Amniotic epithelial cell (primary cell): Measurements from ENCODE around the gene NDUFB8.
"Not testable (repeated sequence)": the region's sequence is repeated elsewhere in the genome, so short reads cannot be mapped to it uniquely, and the experiment has no call there.

Experiments used
- DNase-seq: peaks from one replicate; pipeline ENCODE4 v3.0.0-alpha.2; 2010; ENCODE audit warnings: low read depth

NDUFB8 gene

DNA sequence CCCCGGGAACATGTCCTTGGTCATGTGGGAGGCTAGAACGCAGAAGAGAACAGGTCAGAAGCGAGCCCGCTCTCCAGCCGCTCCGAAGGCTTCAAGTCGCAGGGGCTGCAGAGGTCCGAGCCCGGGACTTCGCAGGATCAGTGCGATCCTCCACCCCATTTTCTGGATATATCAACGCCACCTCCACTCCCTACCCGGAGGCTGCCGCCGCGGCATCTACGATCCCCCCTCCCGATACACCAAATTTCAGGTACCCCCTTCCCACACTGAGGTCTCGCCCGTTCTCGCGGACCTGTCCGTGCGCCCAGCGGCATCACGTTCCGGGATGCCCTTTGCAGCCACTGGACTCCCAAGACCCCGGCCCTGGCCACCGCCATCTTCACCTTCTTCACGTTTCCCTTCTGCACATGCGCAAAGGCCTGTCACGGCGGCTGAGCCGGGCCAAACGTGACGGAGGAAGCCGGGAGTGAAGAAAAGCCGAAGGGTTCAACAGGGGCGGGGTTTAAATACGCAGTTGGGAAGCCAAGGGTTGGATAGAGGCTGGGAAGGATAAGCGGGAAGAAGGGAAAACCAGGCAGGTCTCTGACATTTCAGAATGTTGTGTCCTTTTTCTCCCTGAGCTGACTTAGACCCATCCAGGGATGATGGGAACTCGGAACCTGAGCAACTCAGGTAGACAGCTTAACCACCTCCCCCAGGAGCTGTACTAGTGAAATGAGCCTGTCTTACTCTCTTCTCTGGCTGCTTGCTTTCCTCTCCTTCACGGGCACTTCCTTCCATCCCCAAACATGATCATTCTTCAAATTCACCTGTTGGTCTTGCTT is at the start of gene NDUFB8:
Gene NDUFB8 (minus strand): TSS at position 397 of the 824 bp plus-strand sequence. CDS start 20 bp downstream, at position 377.
- DNase-seq: peak; percentile 65

DNA sequence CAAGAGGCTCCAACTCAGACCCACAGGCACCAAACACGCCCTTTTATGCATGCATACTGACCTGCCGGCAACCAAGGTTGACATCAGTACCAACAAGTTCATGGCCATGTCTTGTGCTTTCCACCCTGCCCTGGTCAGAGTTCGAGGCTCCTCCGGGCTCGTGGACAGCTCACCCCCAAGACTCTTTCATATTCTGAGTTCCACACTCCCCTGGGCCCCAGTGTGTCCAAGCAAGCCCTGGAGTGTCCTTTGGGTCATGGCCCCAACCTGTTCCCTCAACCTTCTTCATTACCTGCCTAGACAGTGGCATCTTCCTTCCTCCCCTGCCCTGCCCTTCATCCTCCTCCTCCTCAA is 46.6 kb upstream of the NDUFB8 start:
- DNase-seq: no peak

GRCh38 chr10:100575585-100576281 is 46.1 kb upstream of the NDUFB8 start:
- no peak for DNase-seq

GRCh38 chr10:100575146-100575545 is 45.5 kb upstream of the NDUFB8 start:
- DNase-seq: not testable (repeated sequence)

- no peak for DNase-seq
Observed at GRCh38 chr10:100571084-100571856, 41.6 kb upstream of the NDUFB8 start.

DNA sequence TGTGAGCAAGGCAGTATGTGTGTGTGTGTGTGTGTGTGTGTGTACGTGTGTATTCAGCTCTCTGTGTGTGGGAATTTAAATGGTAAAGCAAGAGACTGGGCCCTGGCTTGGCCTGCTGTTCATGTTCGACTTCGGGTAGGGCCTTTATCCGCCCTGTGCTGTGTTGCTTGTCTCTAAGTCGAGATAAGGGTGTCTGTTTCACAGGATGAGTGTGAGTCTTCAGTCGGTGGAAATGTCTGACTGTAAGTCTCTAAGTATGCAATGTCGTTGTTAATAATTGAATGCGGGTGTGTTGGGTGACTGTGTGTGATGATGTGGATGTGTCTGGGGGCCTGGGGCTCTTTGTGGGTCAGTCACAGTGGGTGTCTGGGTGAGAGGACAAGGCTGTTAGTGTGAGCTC is 40.8 kb upstream of the NDUFB8 start:
- DNase-seq: no peak

DNA sequence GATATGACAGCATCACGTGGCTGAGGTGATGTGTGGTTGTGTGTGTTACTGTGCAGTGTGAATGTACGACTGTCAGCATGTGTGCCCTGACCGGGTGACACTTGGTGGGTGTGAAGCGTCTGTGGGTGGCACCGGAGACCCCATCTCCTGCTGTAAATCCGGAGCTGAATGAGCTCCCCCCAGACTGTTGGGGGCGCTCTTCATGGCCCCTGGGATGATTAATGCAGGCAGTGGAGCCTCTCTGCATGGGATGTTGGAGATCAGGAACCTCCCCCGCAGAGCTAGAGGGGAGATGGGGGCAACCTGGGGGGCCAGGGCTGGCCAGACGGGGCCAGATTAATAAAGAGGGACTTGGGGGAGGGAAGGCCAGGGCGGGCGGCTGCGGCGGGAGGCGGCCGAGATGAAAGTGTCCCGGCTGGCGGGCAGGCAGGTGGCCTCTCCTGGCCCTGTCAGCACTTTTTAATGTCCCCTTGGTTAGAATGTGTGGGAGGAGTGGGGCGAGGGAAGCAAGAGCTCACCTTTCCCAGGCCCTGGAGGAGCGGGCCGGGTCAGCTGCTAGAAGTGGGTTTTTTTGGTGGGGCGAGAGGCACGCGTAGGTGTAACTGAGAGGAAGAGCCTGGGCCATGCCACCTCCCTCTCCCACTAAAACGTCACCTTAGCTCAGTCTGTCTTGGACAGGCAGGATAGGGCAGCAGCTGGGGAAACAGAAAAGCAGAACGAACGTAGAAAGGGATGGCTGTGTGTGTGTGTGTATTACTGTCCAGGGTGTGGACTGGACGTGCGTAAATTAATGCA is 40.2 kb upstream of the NDUFB8 start:
- DNase-seq: no peak

GRCh38 chr10:100568912-100569311 is 39.2 kb upstream of the NDUFB8 start:
- no peak for DNase-seq

DNA sequence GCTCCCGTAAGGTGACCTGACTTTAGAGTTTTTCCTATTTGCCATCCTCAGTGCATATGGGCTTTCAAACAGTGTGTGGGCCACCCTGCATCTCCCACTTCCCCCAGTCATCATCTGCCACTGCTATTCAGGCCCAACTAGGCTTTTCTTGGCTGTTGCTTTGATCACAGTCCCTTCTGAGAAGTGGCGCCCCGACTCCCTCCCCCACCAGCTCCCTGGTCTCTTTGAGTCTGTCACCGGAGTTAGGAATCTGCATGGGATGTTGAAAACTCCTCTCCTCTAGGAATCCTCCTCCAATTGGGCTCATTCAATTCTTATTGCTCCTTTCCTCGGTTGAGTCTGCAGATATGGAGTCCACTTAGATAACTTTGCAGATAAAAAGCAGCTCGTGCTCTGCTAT is 38.2 kb upstream of the NDUFB8 start:
- DNase-seq: no peak

- no peak for DNase-seq
Observed at GRCh38 chr10:100567249-100567648, 37.6 kb upstream of the NDUFB8 start.

DNA sequence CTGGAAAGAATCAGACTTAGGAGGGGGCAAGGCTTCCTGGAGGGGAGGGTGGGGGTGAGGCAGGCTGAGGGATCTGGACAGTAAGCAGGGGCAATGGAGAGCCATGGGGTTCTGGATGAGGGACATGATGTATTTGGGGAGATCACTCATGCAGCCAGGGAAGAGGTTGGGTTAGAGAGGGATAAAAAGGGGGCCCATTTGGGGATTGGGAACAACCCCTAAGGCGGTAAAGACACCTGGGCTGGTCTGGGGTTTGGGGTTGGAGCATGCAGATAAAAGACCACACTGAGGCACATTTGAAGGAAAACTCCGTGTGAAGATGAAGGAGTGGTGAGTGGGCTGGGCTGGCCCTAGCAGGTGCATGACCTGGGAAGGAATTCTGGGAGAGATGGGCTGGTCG is 36.9 kb upstream of the NDUFB8 start:
- DNase-seq: no peak

GRCh38 chr10:100565206-100565985 is 35.7 kb upstream of the NDUFB8 start:
- DNase-seq: no peak

DNA sequence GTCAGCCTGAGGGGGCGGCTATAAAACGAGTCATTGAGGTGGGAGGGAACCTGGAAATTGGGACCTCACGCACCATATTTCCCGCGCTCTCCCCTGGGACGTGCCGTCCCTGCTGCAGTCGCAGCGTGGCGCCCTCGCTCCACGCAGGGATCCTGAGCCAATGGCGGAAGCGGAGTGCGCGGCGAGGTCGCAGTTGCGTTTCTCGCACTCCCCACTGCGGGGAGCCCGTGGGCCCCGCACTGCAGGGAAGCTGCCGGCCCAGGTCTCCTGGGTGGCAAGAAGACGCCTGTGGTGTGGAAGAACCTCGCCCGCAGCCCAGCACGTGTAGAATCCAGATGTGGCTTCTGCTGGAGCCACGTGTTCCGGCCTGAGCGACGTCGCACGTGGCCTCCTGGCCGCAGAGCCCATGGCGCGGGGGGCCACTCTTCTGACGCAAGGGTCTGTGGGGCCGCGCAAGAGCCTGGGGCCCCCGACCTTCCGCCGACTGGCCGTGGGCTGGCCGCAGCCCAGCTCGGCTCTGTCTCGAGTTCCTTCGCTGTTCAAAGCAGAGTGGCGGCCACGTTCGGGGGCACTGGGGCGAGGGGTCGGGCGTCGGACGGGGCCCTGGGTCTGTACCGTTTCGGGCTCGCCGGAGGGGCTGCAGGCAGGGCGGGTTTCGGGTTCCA is 32.5 kb upstream of the NDUFB8 start:
- peak; percentile 68 for DNase-seq

- DNase-seq: no peak
Observed at GRCh38 chr10:100561005-100561404, 31.3 kb upstream of the NDUFB8 start.

GRCh38 chr10:100560248-100560647 is 30.6 kb upstream of the NDUFB8 start:
- DNase-seq: no peak

DNA sequence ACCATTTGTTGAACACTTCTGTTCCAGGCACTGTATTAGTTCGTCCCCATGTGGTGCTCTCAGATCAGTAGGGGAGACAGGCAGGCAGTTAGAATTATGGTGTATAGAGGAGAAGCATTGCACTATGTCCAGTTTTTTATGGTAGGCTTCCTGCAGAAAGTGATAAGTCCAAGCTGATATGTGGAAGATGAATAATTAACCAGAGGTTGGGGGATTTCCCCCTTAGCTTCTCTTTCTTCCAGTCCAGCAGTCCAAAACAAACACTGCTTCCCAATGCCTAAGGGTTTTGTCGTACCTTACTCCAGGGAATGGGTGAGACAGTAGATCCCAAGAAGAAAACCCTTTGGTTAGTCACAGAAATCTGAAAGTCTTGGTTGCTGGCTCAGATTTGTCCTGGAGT is 25.2 kb upstream of the NDUFB8 start:
- no peak for DNase-seq

DNA sequence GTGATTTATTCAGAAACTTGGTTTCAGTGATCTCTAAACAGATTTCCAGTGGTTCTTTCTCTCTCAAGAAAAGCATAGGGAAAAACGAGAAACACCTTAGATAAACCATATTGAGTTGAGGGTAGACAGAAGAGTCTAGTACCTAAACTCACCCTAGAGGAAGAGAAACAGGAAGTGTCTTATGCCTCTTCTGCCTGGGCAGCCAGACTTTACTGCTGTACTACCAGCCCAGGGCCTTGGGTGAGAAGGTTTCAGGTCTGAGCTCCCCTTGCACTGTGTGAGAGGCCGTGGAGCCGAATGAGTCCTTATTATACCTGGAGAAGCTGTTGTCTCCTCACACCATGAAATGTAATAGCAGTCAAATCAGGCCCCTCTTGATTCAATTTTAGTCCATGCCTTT is 24.3 kb upstream of the NDUFB8 start:
- no peak for DNase-seq

DNA sequence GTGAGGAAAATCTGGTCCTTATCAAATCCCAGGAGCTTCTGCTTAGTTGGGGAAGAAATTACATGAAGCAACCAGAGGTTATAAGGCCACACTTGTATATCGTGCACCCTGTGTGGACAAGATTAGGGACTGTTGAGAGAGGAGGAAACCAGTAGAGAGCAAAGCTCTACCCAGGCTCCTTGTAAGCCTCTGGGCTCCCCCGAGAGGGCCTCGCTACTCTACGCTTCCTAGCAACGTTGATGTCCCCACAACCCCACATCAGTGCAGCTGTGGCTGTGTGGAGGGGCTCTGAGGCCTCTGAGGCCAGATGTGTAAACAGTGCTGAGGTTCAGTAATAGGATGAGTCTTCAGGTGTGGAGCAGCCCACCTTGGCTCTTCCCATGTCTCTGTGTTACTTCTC is 22.1 kb upstream of the NDUFB8 start:
- DNase-seq: no peak

- DNase-seq: no peak
Observed at GRCh38 chr10:100551196-100551595, 21.5 kb upstream of the NDUFB8 start.

- no peak for DNase-seq
Observed at GRCh38 chr10:100544950-100545349, 15.3 kb upstream of the NDUFB8 start.

GRCh38 chr10:100537475-100537874 is 7.8 kb upstream of the NDUFB8 start:
- DNase-seq: no peak
